A549 (cell line): ENCODE results near the gene NPNT.

ENCODE experiments used
- CHD2 ChIP-seq: fragments of 150-350 bp; IDR thresholded peaks from 2 replicates; pipeline ENCODE4 v1.6.1; 2014; ENCODE audit warnings: low read length; ENCODE audit not compliant: partially characterized antibody
- ELK1 ChIP-seq: fragments of 150-350 bp; IDR thresholded peaks from 2 replicates; pipeline ENCODE4 v1.6.1; 2014; ENCODE audit warnings: low read depth, mild to moderate bottlenecking, low read length
- POLR2A ChIP-seq: IDR thresholded peaks from 2 replicates; pipeline ENCODE4 v1.6.1; 2012; ENCODE audit warnings: mild to moderate bottlenecking, low read length
- TF ChIP-seq, protein P1 (sequence below): fragments of >200 bp; sonication (Bioruptor Twin); formaldehyde crosslinking; IDR thresholded peaks from 3 replicates; pipeline ENCODE4 v1.5.1; 2016
- TF ChIP-seq, protein P2 (sequence below): fragments of 200-600 bp; sonication (generic); IDR thresholded peaks from 2 replicates; pipeline ENCODE4 v1.6.1; 2016; ENCODE audit warnings: antibody characterized with exemption, mild to moderate bottlenecking, moderate library complexity

- TF ChIP-seq CHD2 (no peak), ELK1 (no peak), POLR2A (no peak)
- TF ChIP-seq, protein P1, sequence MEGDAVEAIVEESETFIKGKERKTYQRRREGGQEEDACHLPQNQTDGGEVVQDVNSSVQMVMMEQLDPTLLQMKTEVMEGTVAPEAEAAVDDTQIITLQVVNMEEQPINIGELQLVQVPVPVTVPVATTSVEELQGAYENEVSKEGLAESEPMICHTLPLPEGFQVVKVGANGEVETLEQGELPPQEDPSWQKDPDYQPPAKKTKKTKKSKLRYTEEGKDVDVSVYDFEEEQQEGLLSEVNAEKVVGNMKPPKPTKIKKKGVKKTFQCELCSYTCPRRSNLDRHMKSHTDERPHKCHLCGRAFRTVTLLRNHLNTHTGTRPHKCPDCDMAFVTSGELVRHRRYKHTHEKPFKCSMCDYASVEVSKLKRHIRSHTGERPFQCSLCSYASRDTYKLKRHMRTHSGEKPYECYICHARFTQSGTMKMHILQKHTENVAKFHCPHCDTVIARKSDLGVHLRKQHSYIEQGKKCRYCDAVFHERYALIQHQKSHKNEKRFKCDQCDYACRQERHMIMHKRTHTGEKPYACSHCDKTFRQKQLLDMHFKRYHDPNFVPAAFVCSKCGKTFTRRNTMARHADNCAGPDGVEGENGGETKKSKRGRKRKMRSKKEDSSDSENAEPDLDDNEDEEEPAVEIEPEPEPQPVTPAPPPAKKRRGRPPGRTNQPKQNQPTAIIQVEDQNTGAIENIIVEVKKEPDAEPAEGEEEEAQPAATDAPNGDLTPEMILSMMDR, result no peak
- TF ChIP-seq, protein P2, sequence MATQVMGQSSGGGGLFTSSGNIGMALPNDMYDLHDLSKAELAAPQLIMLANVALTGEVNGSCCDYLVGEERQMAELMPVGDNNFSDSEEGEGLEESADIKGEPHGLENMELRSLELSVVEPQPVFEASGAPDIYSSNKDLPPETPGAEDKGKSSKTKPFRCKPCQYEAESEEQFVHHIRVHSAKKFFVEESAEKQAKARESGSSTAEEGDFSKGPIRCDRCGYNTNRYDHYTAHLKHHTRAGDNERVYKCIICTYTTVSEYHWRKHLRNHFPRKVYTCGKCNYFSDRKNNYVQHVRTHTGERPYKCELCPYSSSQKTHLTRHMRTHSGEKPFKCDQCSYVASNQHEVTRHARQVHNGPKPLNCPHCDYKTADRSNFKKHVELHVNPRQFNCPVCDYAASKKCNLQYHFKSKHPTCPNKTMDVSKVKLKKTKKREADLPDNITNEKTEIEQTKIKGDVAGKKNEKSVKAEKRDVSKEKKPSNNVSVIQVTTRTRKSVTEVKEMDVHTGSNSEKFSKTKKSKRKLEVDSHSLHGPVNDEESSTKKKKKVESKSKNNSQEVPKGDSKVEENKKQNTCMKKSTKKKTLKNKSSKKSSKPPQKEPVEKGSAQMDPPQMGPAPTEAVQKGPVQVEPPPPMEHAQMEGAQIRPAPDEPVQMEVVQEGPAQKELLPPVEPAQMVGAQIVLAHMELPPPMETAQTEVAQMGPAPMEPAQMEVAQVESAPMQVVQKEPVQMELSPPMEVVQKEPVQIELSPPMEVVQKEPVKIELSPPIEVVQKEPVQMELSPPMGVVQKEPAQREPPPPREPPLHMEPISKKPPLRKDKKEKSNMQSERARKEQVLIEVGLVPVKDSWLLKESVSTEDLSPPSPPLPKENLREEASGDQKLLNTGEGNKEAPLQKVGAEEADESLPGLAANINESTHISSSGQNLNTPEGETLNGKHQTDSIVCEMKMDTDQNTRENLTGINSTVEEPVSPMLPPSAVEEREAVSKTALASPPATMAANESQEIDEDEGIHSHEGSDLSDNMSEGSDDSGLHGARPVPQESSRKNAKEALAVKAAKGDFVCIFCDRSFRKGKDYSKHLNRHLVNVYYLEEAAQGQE, result no peak
Measured at GRCh38 chr4:105902550-105903262, 7.4 kb downstream of the NPNT start.
